ENCODE data around the gene IFT57.

Gene IFT57

GRCh38 chr3:108125153-108125543 lies 97.1 kb downstream of the IFT57 start:
- no peak for DNase-seq

- peak in 4 of 58 donors; percentile 9 to 38 (median 12) for DNase-seq
Observed at GRCh38 chr3:108124337-108125152, 97.7 kb downstream of the IFT57 start.

GRCh38 chr3:108123326-108123725 lies 98.9 kb downstream of the IFT57 start:
- no peak for DNase-seq

GRCh38 chr3:108122276-108122675 lies 99.9 kb downstream of the IFT57 start:
- no peak for DNase-seq

- DNase-seq = no peak
Observed at GRCh38 chr3:108119398-108120104, 102.7 kb downstream of the IFT57 start.

- DNase-seq = no peak
Observed at GRCh38 chr3:108118038-108118768, 104.0 kb downstream of the IFT57 start.

GRCh38 chr3:108117241-108117775 lies 104.9 kb downstream of the IFT57 start:
- DNase-seq = no peak

- no peak for DNase-seq
Observed at GRCh38 chr3:108114423-108115065, 107.7 kb downstream of the IFT57 start.

GRCh38 chr3:108113975-108114374 lies 108.2 kb downstream of the IFT57 start:
- DNase-seq = no peak

GRCh38 chr3:108110934-108111333 lies 111.3 kb downstream of the IFT57 start:
- DNase-seq = no peak
